ENCODE measurements around the gene APOL5. TPM values are rescaled to one million over a fixed set of nuclear protein-coding genes. Genes with fewer than 3 reads are reported as not detected.
"Not testable (repeated sequence)": the region's sequence is repeated elsewhere in the genome, so short reads cannot be mapped to it uniquely, and the experiment has no call there.

Gene APOL5
- total RNA-seq, 5 donors from 2014 or later (not counting 1 experiment from before 2014, with no cell fraction given): not detected

GRCh38 chr22:35734517-35734827 lies 16.8 kb downstream of the APOL5 start:
- Histone ChIP-seq H3K36me3 (ENCODE audit: control insufficient read depth in 2 of 2, extremely low read depth in 1 of 2, insufficient read depth in 1 of 2, low read length in 1 of 2) (no peaks in the 10 kb centered on the region), H3K27ac (ENCODE audit: low read length) (no peak overlapping the region), H3K27me3 (replicated peaks in 1 of 2; ENCODE audit: control insufficient read depth in 2 of 2, extremely low read depth in 1 of 2, insufficient read depth in 2 of 2, low read length in 1 of 2) (peaks cover 0 to 19% of the 10 kb centered on the region in 2 experiments), H3K4me1 (ENCODE audit: control insufficient read depth in 1 of 2, extremely low read depth in 1 of 2, insufficient read depth in 2 of 2, low read length in 2 of 2) (no peaks in the 10 kb centered on the region), H3K9me3 (no peaks in the 10 kb centered on the region), H3K4me3 (ENCODE audit: control insufficient read depth in 1 of 2, extremely low read depth in 1 of 2, low read length in 1 of 2) (no peak overlapping the region)
- Mint-ChIP-seq H3K27ac (no peak overlapping the region), H3K4me1 (no peaks in the 10 kb centered on the region), H3K27me3 (peaks cover 4 to 11% of the 10 kb centered on the region in 2 donors), H3K36me3 (no peaks in the 10 kb centered on the region), H3K9me3 (no peaks in the 10 kb centered on the region), H3K4me3 (no peak overlapping the region)
- WGBS (ENCODE audit: insufficient coverage): 90% methylated on average over 2 of the region's 7 CpGs
- CTCF ChIA-PET: no interaction called here
- no peak for DNase-seq
- POLR2A ChIA-PET: no interaction called here
- ATAC-seq (replicated peaks in 1 of 4): no peak

- H3K27ac Mint-ChIP-seq: no peak overlapping the region
- POLR2A ChIA-PET: no interaction called here
These were observed 17.9 kb downstream of the APOL5 start for GRCh38 chr22:35735542-35735941.

GRCh38 chr22:35736166-35736565 lies 18.5 kb downstream of the APOL5 start:
- WGBS (ENCODE audit: insufficient coverage): no CpG with 5 or more reads among the region's 5 CpGs
- H3K27ac ChIP-seq (ENCODE audit: low read length): no peak overlapping the region
- no peaks in the 10 kb centered on the region for H3K4me1 ChIP-seq (ENCODE audit: control insufficient read depth in 1 of 2, extremely low read depth in 1 of 2, insufficient read depth in 2 of 2, low read length in 2 of 2)
- H3K27me3 ChIP-seq (replicated peaks in 1 of 2; ENCODE audit: control insufficient read depth in 2 of 2, extremely low read depth in 1 of 2, insufficient read depth in 2 of 2, low read length in 1 of 2): peaks cover 0 to 19% of the 10 kb centered on the region in 2 experiments
- Mint-ChIP-seq H3K27ac (no peak overlapping the region), H3K27me3 (peaks cover 4 to 8% of the 10 kb centered on the region in 2 donors), H3K4me3 (no peak overlapping the region), H3K4me1 (no peaks in the 10 kb centered on the region), H3K9me3 (no peaks in the 10 kb centered on the region), H3K36me3 (no peaks in the 10 kb centered on the region)
- H3K9me3 ChIP-seq: no peaks in the 10 kb centered on the region
- H3K36me3 ChIP-seq (ENCODE audit: control insufficient read depth in 2 of 2, extremely low read depth in 1 of 2, insufficient read depth in 1 of 2, low read length in 1 of 2): no peaks in the 10 kb centered on the region
- POLR2A ChIA-PET: no interaction called here
- CTCF ChIA-PET: no interaction called here
- H3K4me3 ChIP-seq (ENCODE audit: control insufficient read depth in 1 of 2, extremely low read depth in 1 of 2, low read length in 1 of 2): no peak overlapping the region
- ATAC-seq (replicated peaks in 1 of 4) (no peak), DNase-seq (no peak)

More at GRCh38 chr22:35735542-35735941, 17.9 kb downstream of the APOL5 start:
- H3K36me3 ChIP-seq (ENCODE audit: control insufficient read depth in 2 of 2, extremely low read depth in 1 of 2, insufficient read depth in 1 of 2, low read length in 1 of 2): no peaks in the 10 kb centered on the region
- no peaks in the 10 kb centered on the region for H3K36me3 Mint-ChIP-seq
- H3K4me3 Mint-ChIP-seq: no peak overlapping the region
- H3K4me3 ChIP-seq (ENCODE audit: control insufficient read depth in 1 of 2, extremely low read depth in 1 of 2, low read length in 1 of 2): no peak overlapping the region
- no peak overlapping the region for H3K27ac ChIP-seq (ENCODE audit: low read length)
- H3K9me3 ChIP-seq: no peaks in the 10 kb centered on the region
- peaks cover 0 to 19% of the 10 kb centered on the region in 2 experiments for H3K27me3 ChIP-seq (replicated peaks in 1 of 2; ENCODE audit: control insufficient read depth in 2 of 2, extremely low read depth in 1 of 2, insufficient read depth in 2 of 2, low read length in 1 of 2)
- peaks cover 4 to 11% of the 10 kb centered on the region in 2 donors for H3K27me3 Mint-ChIP-seq
- no peaks in the 10 kb centered on the region for H3K4me1 ChIP-seq (ENCODE audit: control insufficient read depth in 1 of 2, extremely low read depth in 1 of 2, insufficient read depth in 2 of 2, low read length in 2 of 2)
- CTCF ChIA-PET: no interaction called here
- ATAC-seq (replicated peaks in 1 of 4) (no peak), DNase-seq (no peak)
- H3K9me3 Mint-ChIP-seq: no peaks in the 10 kb centered on the region
- no peaks in the 10 kb centered on the region for H3K4me1 Mint-ChIP-seq
- 67% methylated on average over 1 of the region's 1 CpG for WGBS (ENCODE audit: insufficient coverage)

GRCh38 chr22:35736701-35737100 lies 19.0 kb downstream of the APOL5 start:
- H3K4me1 ChIP-seq (ENCODE audit: control insufficient read depth in 1 of 2, extremely low read depth in 1 of 2, insufficient read depth in 2 of 2, low read length in 2 of 2): no peaks in the 10 kb centered on the region
- no peak overlapping the region for H3K27ac ChIP-seq (ENCODE audit: low read length)
- Mint-ChIP-seq H3K4me3 (no peak overlapping the region), H3K36me3 (no peaks in the 10 kb centered on the region), H3K27ac (peak overlapping the region in 1 of 2 donors; percentile 5), H3K27me3 (peaks cover under 1 to 4% of the 10 kb centered on the region in 2 donors), H3K9me3 (no peaks in the 10 kb centered on the region), H3K4me1 (no peaks in the 10 kb centered on the region)
- POLR2A ChIA-PET: no interaction called here
- no peak overlapping the region for H3K4me3 ChIP-seq (ENCODE audit: control insufficient read depth in 1 of 2, extremely low read depth in 1 of 2, low read length in 1 of 2)
- peaks cover 0 to 16% of the 10 kb centered on the region in 2 experiments for H3K27me3 ChIP-seq (replicated peaks in 1 of 2; ENCODE audit: control insufficient read depth in 2 of 2, extremely low read depth in 1 of 2, insufficient read depth in 2 of 2, low read length in 1 of 2)
- no peak for ATAC-seq (replicated peaks in 1 of 4)
- H3K36me3 ChIP-seq (ENCODE audit: control insufficient read depth in 2 of 2, extremely low read depth in 1 of 2, insufficient read depth in 1 of 2, low read length in 1 of 2): no peaks in the 10 kb centered on the region
- CTCF ChIA-PET: no interaction called here
- H3K9me3 ChIP-seq: no peaks in the 10 kb centered on the region
- WGBS (ENCODE audit: insufficient coverage): 92% methylated on average over 11 of the region's 12 CpGs
- no peak for DNase-seq

- H3K4me1 ChIP-seq (ENCODE audit: control insufficient read depth in 1 of 2, extremely low read depth in 1 of 2, insufficient read depth in 2 of 2, low read length in 2 of 2); H3K36me3 Mint-ChIP-seq; ATAC-seq (replicated peaks in 1 of 4); POLR2A ChIA-PET; H3K9me3 ChIP-seq; H3K9me3 Mint-ChIP-seq; H3K27me3 Mint-ChIP-seq; H3K27ac ChIP-seq (ENCODE audit: low read length); H3K4me3 ChIP-seq (ENCODE audit: control insufficient read depth in 1 of 2, extremely low read depth in 1 of 2, low read length in 1 of 2); H3K4me3 Mint-ChIP-seq; H3K36me3 ChIP-seq (ENCODE audit: control insufficient read depth in 2 of 2, extremely low read depth in 1 of 2, insufficient read depth in 1 of 2, low read length in 1 of 2); CTCF ChIA-PET; H3K27ac Mint-ChIP-seq; H3K4me1 Mint-ChIP-seq; DNase-seq: not testable (repeated sequence)
- peaks cover 0 to 14% of the 10 kb centered on the region in 2 experiments for H3K27me3 ChIP-seq (replicated peaks in 1 of 2; ENCODE audit: control insufficient read depth in 2 of 2, extremely low read depth in 1 of 2, insufficient read depth in 2 of 2, low read length in 1 of 2)
- WGBS (ENCODE audit: insufficient coverage): 86% methylated on average over 3 of the region's 6 CpGs
These were observed 20.2 kb downstream of the APOL5 start for GRCh38 chr22:35737886-35738285.

GRCh38 chr22:35739076-35739930 lies 21.6 kb downstream of the APOL5 start:
- ATAC-seq (replicated peaks in 1 of 4) (no peak), DNase-seq (peak in 7 of 35 experiments; percentile 3 to 35 (median 9))
- Mint-ChIP-seq H3K27me3 (peaks cover 0 to 4% of the 10 kb centered on the region in 2 donors), H3K36me3 (no peaks in the 10 kb centered on the region), H3K9me3 (no peaks in the 10 kb centered on the region), H3K27ac (no peak overlapping the region), H3K4me3 (no peak overlapping the region), H3K4me1 (no peaks in the 10 kb centered on the region)
- Histone ChIP-seq H3K27me3 (replicated peaks in 1 of 2; ENCODE audit: control insufficient read depth in 2 of 2, extremely low read depth in 1 of 2, insufficient read depth in 2 of 2, low read length in 1 of 2) (peaks cover 0 to 14% of the 10 kb centered on the region in 2 experiments), H3K4me3 (ENCODE audit: control insufficient read depth in 1 of 2, extremely low read depth in 1 of 2, low read length in 1 of 2) (no peak overlapping the region), H3K4me1 (ENCODE audit: control insufficient read depth in 1 of 2, extremely low read depth in 1 of 2, insufficient read depth in 2 of 2, low read length in 2 of 2) (no peaks in the 10 kb centered on the region), H3K27ac (ENCODE audit: low read length) (no peak overlapping the region), H3K9me3 (no peaks in the 10 kb centered on the region), H3K36me3 (ENCODE audit: control insufficient read depth in 2 of 2, extremely low read depth in 1 of 2, insufficient read depth in 1 of 2, low read length in 1 of 2) (no peaks in the 10 kb centered on the region)
- CTCF ChIA-PET: no interaction called here
- POLR2A ChIA-PET: interaction anchor here in 1 of 2 donors (0.7 kb wide), 1 partner anchor 11 kb away, joined by 4 read pairs; no protein-coding TSS in a partner anchor
- WGBS (ENCODE audit: insufficient coverage): 89% methylated on average over 8 of the region's 12 CpGs

Measured in T-cell (primary cell).